Vagina (tissue), 2 donors: ENCODE results near the gene FOXO3.

Experiments used
- CTCF ChIP-seq, 3 experiments: fragments of 450-650 bp in 2 of 3; fragments of 200-600 bp in 1 of 3; sonication (generic) in 1 of 3; IDR thresholded peaks; one replicate each; pipeline ENCODE4 v1.5.1; 2017 to 2019; ENCODE audit warnings: antibody characterized with exemption in 3 of 3, mild to moderate bottlenecking in 2 of 3, moderate library complexity in 2 of 3
- POLR2A ChIP-seq, 2 donors: fragments of 450-650 bp; IDR thresholded peaks; one replicate each; pipeline ENCODE4 v1.6.1; 2017; ENCODE audit warnings: antibody characterized with exemption in 2 of 2, mild to moderate bottlenecking in 2 of 2, moderate library complexity in 2 of 2
- POLR2AphosphoS5 ChIP-seq, 2 donors: sonication (generic); formaldehyde crosslinking; IDR thresholded peaks; one replicate each; pipeline ENCODE4 v1.9.0; 2017; ENCODE audit warnings: antibody characterized with exemption in 2 of 2, mild to moderate bottlenecking in 2 of 2, low read depth in 1 of 2; ENCODE audit not compliant: insufficient read depth in 1 of 2

GRCh38 chr6:108669673-108670072 is 109.0 kb downstream of the FOXO3 start:
- TF ChIP-seq CTCF (IDR thresholded peaks at IDR 0.05) (no peak), POLR2A (IDR thresholded peaks at IDR 0.05) (no peak), POLR2AphosphoS5 (IDR thresholded peaks at IDR 0.05; ENCODE audit: insufficient read depth in 1 of 2, low read depth in 1 of 2) (no peak)
